Thymus (tissue), 14 donors: ENCODE data around the gene ARF1. TPM values are rescaled to one million over a fixed set of nuclear protein-coding genes. Genes with fewer than 3 reads are reported as not detected.

Source experiments
- DNase-seq, 9 donors: peaks; one replicate each; pipeline ENCODE4 v3.0.0-alpha.2; 2013; ENCODE audit warnings: low spot score in 9 of 9, low read depth in 6 of 9, missing footprints in 1 of 9
- H3K27ac ChIP-seq, 2 donors: one replicate each; pipeline ENCODE4 v1.5.1; 2013; ENCODE audit warnings: control low read depth in 1 of 2, low read depth in 1 of 2, low read length in 1 of 2, mild to moderate bottlenecking in 1 of 2, moderate library complexity in 1 of 2
- H3K27me3 ChIP-seq, 2 donors: one replicate each; pipeline ENCODE4 v1.5.1; 2013; ENCODE audit warnings: low read length in 1 of 2; ENCODE audit not compliant: control insufficient read depth in 2 of 2, insufficient read depth in 1 of 2
- H3K36me3 ChIP-seq, 2 donors: one replicate each; pipeline ENCODE4 v1.5.1; 2013; ENCODE audit warnings: low read length in 1 of 2, mild to moderate bottlenecking in 1 of 2, moderate library complexity in 1 of 2; ENCODE audit not compliant: control insufficient read depth in 2 of 2, insufficient read depth in 2 of 2
- H3K4me1 ChIP-seq, 2 donors: one replicate each; pipeline ENCODE4 v1.5.1; 2013; ENCODE audit warnings: low read length in 2 of 2; ENCODE audit not compliant: control insufficient read depth in 2 of 2, insufficient read depth in 2 of 2
- H3K4me3 ChIP-seq, 2 donors: one replicate each; pipeline ENCODE4 v1.5.1; 2013; ENCODE audit warnings: low read length in 2 of 2, control low read depth in 1 of 2, mild to moderate bottlenecking in 1 of 2
- H3K9me3 ChIP-seq, 2 donors: one replicate each; pipeline ENCODE4 v1.5.1; 2013; ENCODE audit warnings: low read length in 1 of 2, mild to moderate bottlenecking in 1 of 2; ENCODE audit not compliant: control insufficient read depth in 2 of 2, insufficient read depth in 1 of 2
- WGBS: extraction: QIAGEN DNeasy Blood & Tissue Kit; methylation state at CpG from one replicate; pipeline ENCODE4 v1.1.7; 2013; 5-methylcytosine and 5-hydroxymethylcytosine counted together
- long read RNA-seq, 10 donors: transcript quantifications; one replicate each; lab custom pipeline, GENCODE V29; 2026
- polyA plus RNA-seq: library from polyadenylated mRNA; stranded (reverse); fragments of 200-250 nt; gene quantifications from one replicate; pipeline ENCODE4 v1.2.3, GENCODE V29; 2013
- total RNA-seq: library from RNA; stranded (reverse); fragments of 120-200 nt; gene quantifications from one replicate; pipeline ENCODE4 v1.2.4, GENCODE V29; 2013
- donor health status: healthy.

The ARF1 gene
- 133 TPM for total RNA-seq
- polyA plus RNA-seq, result 227 TPM
- long read RNA-seq, donor 1, transcript ARF1-201 (5 exons, 1,888 nt), result major isoform, 16 of 16 reads
- long read RNA-seq, donor 1, partial matches to known transcripts, result 0 of 16 reads
- long read RNA-seq, donor 1, other reads (novel, unspliced or antisense), result 0 of 16 reads
- long read RNA-seq, donor 2, transcript ARF1-201 (5 exons, 1,888 nt), result major isoform, 240 of 348 reads
- long read RNA-seq, donor 2, partial matches to known transcripts, result 103 of 348 reads
- long read RNA-seq, donor 2, other reads (novel, unspliced or antisense), result 0 of 348 reads
- long read RNA-seq, donor 3, transcript ARF1-201 (5 exons, 1,888 nt), result major isoform, 170 of 206 reads
- long read RNA-seq, donor 3, partial matches to known transcripts, result 32 of 206 reads
- long read RNA-seq, donor 3, other reads (novel, unspliced or antisense), result 0 of 206 reads
- long read RNA-seq, donor 4, transcript ARF1-201 (5 exons, 1,888 nt), result major isoform, 74 of 91 reads
- long read RNA-seq, donor 4, partial matches to known transcripts, result 16 of 91 reads
- long read RNA-seq, donor 4, other reads (novel, unspliced or antisense), result 0 of 91 reads
- long read RNA-seq, donor 5, transcript ARF1-201 (5 exons, 1,888 nt), result major isoform, 212 of 261 reads
- long read RNA-seq, donor 5, transcript ARF1-213 (5 exons, 1,972 nt), result minor isoform, 7 of 261 reads
- long read RNA-seq, donor 5, partial matches to known transcripts, result 35 of 261 reads
- long read RNA-seq, donor 5, other reads (novel, unspliced or antisense), result 5 of 261 reads
- long read RNA-seq, donor 6, transcript ARF1-201 (5 exons, 1,888 nt), result major isoform, 123 of 174 reads
- long read RNA-seq, donor 6, partial matches to known transcripts, result 49 of 174 reads
- long read RNA-seq, donor 6, other reads (novel, unspliced or antisense), result 0 of 174 reads
- long read RNA-seq, donor 7, transcript ARF1-201 (5 exons, 1,888 nt), result major isoform, 123 of 138 reads
- long read RNA-seq, donor 7, partial matches to known transcripts, result 14 of 138 reads
- long read RNA-seq, donor 7, other reads (novel, unspliced or antisense), result 0 of 138 reads
- long read RNA-seq, donor 8, transcript ARF1-201 (5 exons, 1,888 nt), result major isoform, 58 of 66 reads
- long read RNA-seq, donor 8, partial matches to known transcripts, result 5 of 66 reads
- long read RNA-seq, donor 8, other reads (novel, unspliced or antisense), result 0 of 66 reads
- long read RNA-seq, donor 9, transcript ARF1-201 (5 exons, 1,888 nt), result major isoform, 89 of 130 reads
- long read RNA-seq, donor 9, partial matches to known transcripts, result 39 of 130 reads
- long read RNA-seq, donor 9, other reads (novel, unspliced or antisense), result 0 of 130 reads
- long read RNA-seq, donor 10, transcript ARF1-201 (5 exons, 1,888 nt), result major isoform, 118 of 136 reads
- long read RNA-seq, donor 10, partial matches to known transcripts, result 15 of 136 reads
- long read RNA-seq, donor 10, other reads (novel, unspliced or antisense), result 0 of 136 reads

- no peaks in the 10 kb centered on the region for H3K27me3 ChIP-seq
- peak within 1 kb of the TSS; percentile 93 to 95 for H3K4me3 ChIP-seq
- H3K36me3 ChIP-seq, result peaks cover 4 to 13% of the 10 kb centered on the region in 2 donors
- H3K27ac ChIP-seq, result peak within 1 kb of the TSS; percentile 85 to 98
- H3K4me1 ChIP-seq, result peaks cover 19 to 37% of the 10 kb centered on the region in 2 donors
- WGBS, result under 1% methylated on average over 87 of the region's 87 CpGs
- no peaks in the 10 kb centered on the region for H3K9me3 ChIP-seq
- DNase-seq, result peak; percentile 82 to 98 (median 92)
Measured at GRCh38 chr1:228082214-228082917, at the start of gene ARF1. ARF1 (plus strand) TSS chr1:228082708; CDS start chr1:228097115, 14,407 bp downstream.

GRCh38 chr1:228033376-228033775 lies 49.1 kb upstream of the ARF1 start:
- DNase-seq, result no peak
- Histone ChIP-seq H3K27me3 (peaks cover 17 to 39% of the 10 kb centered on the region in 2 donors), H3K36me3 (no peaks in the 10 kb centered on the region), H3K4me3 (no peak overlapping the region), H3K9me3 (peaks cover 0 to 6% of the 10 kb centered on the region in 2 donors), H3K4me1 (no peaks in the 10 kb centered on the region), H3K27ac (no peak overlapping the region)
- WGBS, result 96% methylated on average over 2 of the region's 2 CpGs

GRCh38 chr1:228034954-228035837 lies 47.3 kb upstream of the ARF1 start:
- WGBS, result 88% methylated on average over 16 of the region's 16 CpGs

GRCh38 chr1:228035844-228036243 lies 46.7 kb upstream of the ARF1 start:
- Histone ChIP-seq H3K4me1 (no peaks in the 10 kb centered on the region), H3K36me3 (no peaks in the 10 kb centered on the region), H3K9me3 (peaks cover 0 to 6% of the 10 kb centered on the region in 2 donors), H3K27ac (no peak overlapping the region), H3K4me3 (no peak overlapping the region), H3K27me3 (peaks cover 24 to 55% of the 10 kb centered on the region in 2 donors)
- no peak for DNase-seq
- WGBS, result 44% methylated on average over 5 of the region's 5 CpGs

More at GRCh38 chr1:228034954-228035837, 47.3 kb upstream of the ARF1 start:
- Histone ChIP-seq H3K27me3 (peaks cover 24 to 54% of the 10 kb centered on the region in 2 donors), H3K36me3 (no peaks in the 10 kb centered on the region), H3K4me3 (no peak overlapping the region), H3K4me1 (no peaks in the 10 kb centered on the region), H3K9me3 (peaks cover 0 to 6% of the 10 kb centered on the region in 2 donors), H3K27ac (no peak overlapping the region)
- no peak for DNase-seq

GRCh38 chr1:228036701-228037231 lies 45.7 kb upstream of the ARF1 start:
- H3K4me3 ChIP-seq, result no peak overlapping the region
- no peaks in the 10 kb centered on the region for H3K36me3 ChIP-seq
- DNase-seq, result no peak
- H3K27me3 ChIP-seq, result peaks cover 24 to 55% of the 10 kb centered on the region in 2 donors
- peaks cover 0 to 6% of the 10 kb centered on the region in 2 donors for H3K9me3 ChIP-seq
- H3K4me1 ChIP-seq, result no peaks in the 10 kb centered on the region
- no peak overlapping the region for H3K27ac ChIP-seq
- WGBS, result 95% methylated on average over 8 of the region's 8 CpGs

- Histone ChIP-seq H3K36me3 (no peaks in the 10 kb centered on the region), H3K9me3 (peaks cover 0 to 6% of the 10 kb centered on the region in 2 donors), H3K4me1 (no peaks in the 10 kb centered on the region), H3K27me3 (peaks cover 24 to 55% of the 10 kb centered on the region in 2 donors), H3K4me3 (no peak overlapping the region), H3K27ac (no peak overlapping the region)
- WGBS, result 9% methylated on average over 80 of the region's 80 CpGs
- peak in 1 of 9 donors; percentile 3 for DNase-seq
Measured at GRCh38 chr1:228037401-228038386, 44.8 kb upstream of the ARF1 start.
